MCF 10A (cell line): ENCODE results near the gene ZNF227. TPM values are rescaled to one million over a fixed set of nuclear protein-coding genes. Genes with fewer than 3 reads are reported as not detected.

Experiments used
- BruUV-seq: library from RNA; stranded (reverse); fragments of 400-500 nt; replicated peaks from 2 replicates; lab custom pipeline; 2021; lab: Mats Ljungman, UMichigan
- CTCF ChIA-PET: fragments of 300-600 bp; sonication (Branson Sonifier 250); formaldehyde crosslinking; extraction: SDS; loops from one replicate; lab custom pipeline; 2021; ENCODE audit warnings: antibody characterized with exemption, inconsistent platforms; lab: Yijun Ruan, JAX
- POLR2A ChIA-PET: fragments of 300-600, 350-650 bp; sonication (Branson Sonifier 250); formaldehyde crosslinking; extraction: SDS; loops from one replicate; lab custom pipeline; 2020; ENCODE audit warnings: antibody characterized with exemption, inconsistent platforms; lab: Yijun Ruan, JAX
- DNase-seq: peaks from one replicate; pipeline ENCODE4 v3.0.0-alpha.2; 2018; ENCODE audit not compliant: unreplicated experiment
- H3K27ac Mint-ChIP-seq: one replicate; pipeline ENCODE4 v1.8.0; 2022; ENCODE audit warnings: mild to moderate bottlenecking, low read depth, mixed read lengths; ENCODE audit not compliant: unreplicated experiment
- H3K27me3 Mint-ChIP-seq: one replicate; pipeline ENCODE4 v1.8.0; 2022; ENCODE audit warnings: mixed read lengths; ENCODE audit not compliant: insufficient read depth, unreplicated experiment
- H3K36me3 Mint-ChIP-seq: one replicate; pipeline ENCODE4 v1.8.0; 2022; ENCODE audit warnings: mild to moderate bottlenecking, moderate library complexity, mixed read lengths; ENCODE audit not compliant: insufficient read depth, unreplicated experiment
- H3K4me1 Mint-ChIP-seq: one replicate; pipeline ENCODE4 v1.8.0; 2022; ENCODE audit warnings: mixed read lengths; ENCODE audit not compliant: insufficient read depth, unreplicated experiment
- H3K4me3 Mint-ChIP-seq: one replicate; pipeline ENCODE4 v1.8.0; 2022; ENCODE audit warnings: mild to moderate bottlenecking, moderate library complexity, mixed read lengths; ENCODE audit not compliant: unreplicated experiment
- H3K9me3 Mint-ChIP-seq: one replicate; pipeline ENCODE4 v1.8.0; 2022; ENCODE audit warnings: mixed read lengths; ENCODE audit not compliant: unreplicated experiment
- intact Hi-C: fragments of 100-400 bp; cut with micrococcal nuclease; formaldehyde crosslinking; loops from 2 replicates; pipeline ENCODE4 v1.14.1; 2022
- total RNA-seq: library from RNA; stranded (reverse); gene quantifications from 2 replicates; pipeline ENCODE4 v1.2.3, GENCODE V29; 2022
- TF ChIP-seq, protein P1 (sequence below): fragments of 200-600 bp; IDR thresholded peaks from one replicate; pipeline ENCODE4 v1.8.0; 2022; ENCODE audit warnings: antibody characterized with exemption, mild to moderate bottlenecking; ENCODE audit not compliant: unreplicated experiment

The ZNF227 gene
- total RNA-seq, 1 experiment from 2014 or later: 22.6 TPM

DNA sequence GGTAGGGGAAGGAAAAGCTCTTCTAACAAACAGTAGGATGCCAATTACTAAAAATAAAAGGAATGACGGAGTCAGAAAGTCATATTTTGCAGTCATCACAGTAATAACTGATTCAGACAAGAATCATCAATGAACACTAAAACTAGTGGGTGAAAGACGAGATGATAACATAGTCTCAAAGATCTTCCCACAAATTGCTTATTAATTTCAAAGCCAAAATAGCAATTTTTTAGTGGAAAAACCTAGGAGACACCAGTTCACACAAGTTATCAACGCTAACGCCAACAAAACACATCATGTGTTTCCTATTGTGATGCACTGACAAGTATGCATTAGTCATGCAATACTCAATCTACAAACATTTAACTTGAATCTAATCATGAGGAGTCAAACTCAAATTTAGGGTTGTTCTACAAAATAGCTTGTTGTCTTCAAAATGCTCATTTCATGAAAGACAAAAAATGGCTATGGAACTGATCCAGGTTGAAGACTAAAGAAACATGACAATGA is 65.9 kb downstream of the ZNF227 start:
- POLR2A ChIA-PET: no interaction called here
- intact Hi-C loops: no loop called here
- no peak for DNase-seq
- Mint-ChIP-seq H3K27ac (no peak overlapping the region), H3K36me3 (no peaks in the 10 kb centered on the region), H3K4me3 (no peak overlapping the region), H3K9me3 (peaks cover 36% of the 10 kb centered on the region), H3K27me3 (no peaks in the 10 kb centered on the region), H3K4me1 (no peaks in the 10 kb centered on the region)
- BruUV-seq: no TSS peak
- CTCF ChIA-PET: interaction anchor here (0.6 kb wide), 1 partner anchor 40 kb away, joined by 3 read pairs; no protein-coding TSS in a partner anchor
- TF ChIP-seq, protein P1, sequence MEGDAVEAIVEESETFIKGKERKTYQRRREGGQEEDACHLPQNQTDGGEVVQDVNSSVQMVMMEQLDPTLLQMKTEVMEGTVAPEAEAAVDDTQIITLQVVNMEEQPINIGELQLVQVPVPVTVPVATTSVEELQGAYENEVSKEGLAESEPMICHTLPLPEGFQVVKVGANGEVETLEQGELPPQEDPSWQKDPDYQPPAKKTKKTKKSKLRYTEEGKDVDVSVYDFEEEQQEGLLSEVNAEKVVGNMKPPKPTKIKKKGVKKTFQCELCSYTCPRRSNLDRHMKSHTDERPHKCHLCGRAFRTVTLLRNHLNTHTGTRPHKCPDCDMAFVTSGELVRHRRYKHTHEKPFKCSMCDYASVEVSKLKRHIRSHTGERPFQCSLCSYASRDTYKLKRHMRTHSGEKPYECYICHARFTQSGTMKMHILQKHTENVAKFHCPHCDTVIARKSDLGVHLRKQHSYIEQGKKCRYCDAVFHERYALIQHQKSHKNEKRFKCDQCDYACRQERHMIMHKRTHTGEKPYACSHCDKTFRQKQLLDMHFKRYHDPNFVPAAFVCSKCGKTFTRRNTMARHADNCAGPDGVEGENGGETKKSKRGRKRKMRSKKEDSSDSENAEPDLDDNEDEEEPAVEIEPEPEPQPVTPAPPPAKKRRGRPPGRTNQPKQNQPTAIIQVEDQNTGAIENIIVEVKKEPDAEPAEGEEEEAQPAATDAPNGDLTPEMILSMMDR: no peak

DNA sequence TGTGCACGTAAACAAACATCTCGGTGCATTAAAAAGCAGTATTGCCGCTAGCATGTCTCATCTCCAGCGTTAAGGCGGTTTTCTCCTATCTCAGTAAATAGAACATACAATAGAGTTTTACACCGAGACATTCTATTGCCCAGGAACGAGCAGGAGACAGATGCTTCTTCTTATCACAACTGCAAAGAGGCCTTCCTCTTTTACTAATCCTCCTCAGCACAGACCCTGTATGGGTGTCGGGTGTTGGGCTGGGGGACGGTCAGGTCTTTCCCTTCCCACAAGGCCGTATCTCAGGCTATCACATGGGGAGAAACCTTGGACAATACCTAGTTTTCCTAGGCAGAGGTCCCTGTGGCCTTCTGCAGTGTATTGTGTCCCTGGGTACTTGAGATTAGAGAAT is 68.6 kb downstream of the ZNF227 start:
- Mint-ChIP-seq H3K27me3 (no peaks in the 10 kb centered on the region), H3K4me1 (no peaks in the 10 kb centered on the region), H3K4me3 (no peak overlapping the region), H3K36me3 (no peaks in the 10 kb centered on the region), H3K9me3 (peaks cover 23% of the 10 kb centered on the region), H3K27ac (no peak overlapping the region)
- CTCF ChIA-PET: no interaction called here
- DNase-seq: no peak
- no TSS peak for BruUV-seq
- POLR2A ChIA-PET: no interaction called here
- intact Hi-C loops: no loop called here
- TF ChIP-seq, protein P1: no peak

DNA sequence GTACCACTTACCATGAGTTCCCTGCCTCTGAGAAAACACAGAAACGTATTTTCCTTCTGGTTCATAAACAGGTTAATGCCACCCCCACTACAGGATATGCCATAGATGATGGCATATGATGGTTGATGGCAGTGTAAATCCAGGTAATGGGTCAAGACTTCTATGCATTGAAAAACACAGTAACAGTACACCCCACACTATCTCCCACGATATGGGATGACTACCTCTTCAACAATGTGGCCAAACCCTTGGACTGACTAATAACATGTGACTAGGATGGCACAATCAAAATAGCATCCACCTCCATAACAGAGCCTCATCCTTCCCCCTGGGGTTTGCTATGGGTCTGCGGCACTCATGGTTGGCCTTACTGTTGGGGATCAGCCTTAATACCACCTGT is 70.5 kb downstream of the ZNF227 start:
- TF ChIP-seq, protein P1: no peak
- Mint-ChIP-seq H3K27ac (no peak overlapping the region), H3K9me3 (peaks cover 17% of the 10 kb centered on the region), H3K4me3 (no peak overlapping the region), H3K36me3 (no peaks in the 10 kb centered on the region), H3K4me1 (no peaks in the 10 kb centered on the region), H3K27me3 (no peaks in the 10 kb centered on the region)
- ChIA-PET POLR2A (no interaction called here), CTCF (interaction anchor here (0.6 kb wide), 1 partner anchor 151 kb away, joined by 3 read pairs; no protein-coding TSS in a partner anchor)
- no peak for DNase-seq
- BruUV-seq: no TSS peak
- intact Hi-C loops: no loop called here

DNA sequence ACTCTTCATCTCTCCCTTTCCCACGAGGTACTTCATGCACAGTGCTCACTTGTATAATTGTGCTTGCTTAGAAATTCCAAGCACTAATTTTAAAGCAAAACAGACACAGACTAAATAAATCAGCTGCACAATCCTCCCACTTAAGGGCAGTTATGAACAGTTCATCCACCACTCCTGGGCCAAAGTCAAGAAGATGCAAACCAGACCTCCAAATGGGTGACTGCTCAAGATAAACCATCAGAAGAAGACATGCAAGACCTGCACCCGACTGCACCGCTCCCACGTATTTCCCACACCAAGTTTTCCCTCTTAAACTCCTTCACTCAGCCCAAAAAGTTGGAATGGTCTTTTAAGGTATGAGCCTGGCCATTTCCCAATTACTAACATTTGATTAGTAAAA is 72.6 kb downstream of the ZNF227 start:
- intact Hi-C loops: no loop called here
- no TSS peak for BruUV-seq
- Mint-ChIP-seq H3K36me3 (peaks cover 6% of the 10 kb centered on the region), H3K27ac (no peak overlapping the region), H3K4me1 (no peaks in the 10 kb centered on the region), H3K27me3 (no peaks in the 10 kb centered on the region), H3K9me3 (peaks cover 12% of the 10 kb centered on the region), H3K4me3 (no peak overlapping the region)
- POLR2A ChIA-PET: interaction anchor here (0.6 kb wide), 1 partner anchor 329 kb away, joined by 3 read pairs; no protein-coding TSS in a partner anchor
- no peak for DNase-seq
- TF ChIP-seq, protein P1: no peak
- CTCF ChIA-PET: interaction anchor here (0.7 to 1.3 kb wide), 2 partner anchors 17 to 23 kb away, joined by 3 read pairs; no protein-coding TSS in a partner anchor

Other genes with a start within 250 kb of the ZNF227 start
- gene ZNF155, start 228.3 kb upstream of the ZNF227 start, total RNA-seq: 4.2 and 6.7 TPM in 2 replicates
- 2.9 and 4.0 TPM in 2 replicates for gene ZNF230, start 209.6 kb upstream of the ZNF227 start, total RNA-seq
- 3.3 and 4.3 TPM in 2 replicates for gene ZNF222, start 187.2 kb upstream of the ZNF227 start, total RNA-seq
- gene ZNF223, start 160.5 kb upstream of the ZNF227 start, total RNA-seq: 0.56 and 0.59 TPM in 2 replicates
- gene ZNF284, start 140.4 kb upstream of the ZNF227 start, total RNA-seq: 2.5 and 3.8 TPM in 2 replicates
- 17.8 and 22.7 TPM in 2 replicates for gene ZNF224, start 118.2 kb upstream of the ZNF227 start, total RNA-seq
- gene ZNF225, start 99.1 kb upstream of the ZNF227 start, total RNA-seq: 3.6 and 5.7 TPM in 2 replicates
- gene ZNF234, start 71.0 kb upstream of the ZNF227 start, total RNA-seq: 9.5 and 9.6 TPM in 2 replicates
- 23.4 and 32.5 TPM in 2 replicates for gene ZNF226, start 47.4 kb upstream of the ZNF227 start, total RNA-seq
- gene ZNF233, start 47.4 kb downstream of the ZNF227 start, total RNA-seq: 0.10 TPM in 1 of 2 replicates, not detected in the other
- 2.7 and 3.7 TPM in 2 replicates for gene ZNF235, start 92.5 kb downstream of the ZNF227 start, total RNA-seq
- gene ZNF112, start 144.1 kb downstream of the ZNF227 start, total RNA-seq: 5.4 and 5.7 TPM in 2 replicates
- 3.1 and 4.0 TPM in 2 replicates for gene ZNF285, start 189.1 kb downstream of the ZNF227 start, total RNA-seq
- gene ZNF229, start 235.9 kb downstream of the ZNF227 start, total RNA-seq: 2.6 and 2.9 TPM in 2 replicates